Activated T-cell treated with anti-CD3 and anti-CD28 coated beads, Interleukin-2, amount 50 U/mL, for 72 hours (primary cell): ENCODE measurements around the gene KRT84. TPM values are rescaled to one million over a fixed set of nuclear protein-coding genes. Genes with fewer than 3 reads are reported as not detected.
"Not testable (repeated sequence)": the region's sequence is repeated elsewhere in the genome, so short reads cannot be mapped to it uniquely, and the experiment has no call there.

Experiments
- ATAC-seq, 2 donors: fragments of 150-1000 bp; cut with Tn5 transposase; replicated peaks in 1 of 2; 2 replicates each; pipeline ENCODE4 v1.10.0; 2021; ENCODE audit warnings: moderate library complexity in 2 of 2, mild to moderate bottlenecking in 1 of 2
- DNase-seq, 2 donors: peaks; one replicate each; pipeline ENCODE4 v3.0.0; 2021 to 2022; ENCODE audit warnings: mixed read lengths in 1 of 2
- H3K27ac Mint-ChIP-seq: one replicate; pipeline ENCODE4 v1.8.0; 2022; ENCODE audit warnings: mild to moderate bottlenecking, moderate library complexity, mixed read lengths
- H3K27me3 Mint-ChIP-seq: one replicate; pipeline ENCODE4 v1.8.0; 2022; ENCODE audit warnings: low read depth, mixed read lengths
- H3K36me3 Mint-ChIP-seq, 2 donors: one replicate each; pipeline ENCODE4 v1.8.0; 2022; ENCODE audit warnings: mixed read lengths in 2 of 2, mild to moderate bottlenecking in 1 of 2; ENCODE audit not compliant: insufficient read depth in 2 of 2
- H3K4me1 Mint-ChIP-seq: one replicate; pipeline ENCODE4 v1.8.0; 2022; ENCODE audit warnings: low read depth, mixed read lengths
- H3K4me3 Mint-ChIP-seq, 2 donors: one replicate each; pipeline ENCODE4 v1.8.0; 2022; ENCODE audit warnings: mild to moderate bottlenecking in 2 of 2, mixed read lengths in 2 of 2, moderate library complexity in 2 of 2
- H3K9me3 Mint-ChIP-seq, 2 donors: one replicate each; pipeline ENCODE4 v1.8.0; 2022; ENCODE audit warnings: mixed read lengths in 2 of 2
- total RNA-seq, 2 donors: library from RNA; stranded (reverse); gene quantifications; one replicate each; pipeline ENCODE4 v1.2.3, GENCODE V29; 2022

Gene KRT84
- total RNA-seq, 2 donors from 2014 or later, result not detected

GRCh38 chr12:52349196-52349595 lies 36.3 kb downstream of the KRT84 start:
- ATAC-seq (no peak), DNase-seq (no peak)
- no peak overlapping the region for H3K4me3 Mint-ChIP-seq
- no peaks in the 10 kb centered on the region for H3K36me3 Mint-ChIP-seq
- peaks cover 6% of the 10 kb centered on the region for H3K4me1 Mint-ChIP-seq
- H3K27ac Mint-ChIP-seq, result no peak overlapping the region
- no peaks in the 10 kb centered on the region for H3K27me3 Mint-ChIP-seq
- H3K9me3 Mint-ChIP-seq, result no peaks in the 10 kb centered on the region

- H3K9me3 Mint-ChIP-seq, result no peaks in the 10 kb centered on the region
- no peaks in the 10 kb centered on the region for H3K36me3 Mint-ChIP-seq
- no peak overlapping the region for H3K27ac Mint-ChIP-seq
- H3K4me1 Mint-ChIP-seq, result peaks cover 6% of the 10 kb centered on the region
- ATAC-seq (no peak), DNase-seq (no peak)
- H3K4me3 Mint-ChIP-seq, result no peak overlapping the region
- no peaks in the 10 kb centered on the region for H3K27me3 Mint-ChIP-seq
These were observed 37.6 kb downstream of the KRT84 start for GRCh38 chr12:52347551-52348510.

DNA sequence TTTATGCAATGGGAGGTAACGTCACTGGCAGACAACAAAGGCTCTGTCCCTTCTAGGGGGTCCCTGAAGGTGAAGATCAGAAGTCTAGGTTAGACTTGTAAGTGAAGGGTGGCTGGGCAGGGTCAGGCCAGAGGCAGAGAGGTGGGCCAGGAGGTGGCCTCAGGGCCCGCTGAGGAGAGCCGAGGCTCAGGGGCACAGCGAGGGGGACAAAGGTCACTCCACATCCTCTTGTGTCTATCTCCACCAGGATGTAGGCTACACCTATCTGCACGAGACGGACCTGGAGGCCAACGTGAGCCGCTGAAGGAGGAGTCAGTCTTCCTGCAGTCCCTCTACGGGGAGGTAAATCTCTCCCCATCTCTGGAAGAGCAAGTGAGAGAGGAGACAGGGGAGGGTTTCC lies 38.4 kb downstream of the KRT84 start:
- Mint-ChIP-seq H3K27me3 (no peaks in the 10 kb centered on the region), H3K36me3 (no peaks in the 10 kb centered on the region), H3K27ac (no peak overlapping the region), H3K4me3 (no peak overlapping the region), H3K9me3 (no peaks in the 10 kb centered on the region), H3K4me1 (peaks cover 6% of the 10 kb centered on the region)
- DNase-seq (no peak), ATAC-seq (no peak)

GRCh38 chr12:52346593-52346992 lies 38.9 kb downstream of the KRT84 start:
- no peak for DNase-seq
- H3K4me1 Mint-ChIP-seq, result peaks cover 2% of the 10 kb centered on the region
- H3K4me3 Mint-ChIP-seq, result no peak overlapping the region
- no peak overlapping the region for H3K27ac Mint-ChIP-seq
- H3K9me3 Mint-ChIP-seq, result no peaks in the 10 kb centered on the region
- no peak for ATAC-seq
- H3K36me3 Mint-ChIP-seq, result no peaks in the 10 kb centered on the region
- no peaks in the 10 kb centered on the region for H3K27me3 Mint-ChIP-seq

DNA sequence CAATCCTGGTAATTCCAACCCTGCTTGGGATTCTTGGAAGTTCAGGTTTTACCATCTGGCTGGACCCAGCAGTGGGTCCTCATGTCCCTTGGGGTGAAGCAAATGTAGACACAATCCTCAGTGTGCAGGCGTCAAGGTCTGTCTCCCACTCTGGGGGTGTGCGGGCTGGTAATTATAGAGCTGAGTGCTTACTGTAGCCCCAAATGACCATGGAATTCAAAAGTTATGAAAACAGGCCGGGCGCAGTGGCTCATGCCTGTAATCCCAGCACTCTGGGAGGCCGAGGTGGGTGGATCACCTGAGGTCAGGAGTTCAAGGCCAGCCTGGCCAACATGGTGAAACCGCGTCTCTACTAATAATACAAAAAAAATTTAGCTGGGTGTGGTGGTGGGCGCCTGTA lies 40.4 kb downstream of the KRT84 start:
- not testable (repeated sequence) for H3K27me3 Mint-ChIP-seq, ATAC-seq, H3K9me3 Mint-ChIP-seq, H3K4me1 Mint-ChIP-seq, H3K27ac Mint-ChIP-seq, H3K36me3 Mint-ChIP-seq, DNase-seq, H3K4me3 Mint-ChIP-seq

DNA sequence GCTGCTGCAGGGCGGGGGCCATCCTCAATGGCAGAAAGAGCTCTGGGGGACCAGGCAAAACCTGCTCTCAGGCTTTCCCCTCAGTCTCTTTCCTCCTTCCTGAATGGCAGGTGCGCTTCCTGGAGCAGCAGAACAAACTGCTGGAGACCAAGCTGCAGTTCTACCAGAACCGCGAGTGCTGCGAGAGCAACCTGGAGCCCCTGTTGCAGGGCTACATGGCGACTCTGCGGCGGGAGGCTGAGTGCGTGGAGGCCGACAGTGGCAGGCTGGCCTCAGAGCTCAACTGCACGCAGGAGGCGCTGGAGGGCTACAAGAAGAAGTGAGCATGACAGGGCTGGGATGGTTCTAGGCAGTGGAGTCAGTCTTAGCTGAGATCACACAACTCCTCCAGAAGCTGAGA lies 41.3 kb downstream of the KRT84 start:
- DNase-seq (no peak), ATAC-seq (no peak)
- H3K27me3 Mint-ChIP-seq, result no peaks in the 10 kb centered on the region
- no peak overlapping the region for H3K4me3 Mint-ChIP-seq
- no peaks in the 10 kb centered on the region for H3K9me3 Mint-ChIP-seq
- H3K36me3 Mint-ChIP-seq, result no peaks in the 10 kb centered on the region
- H3K27ac Mint-ChIP-seq, result no peak overlapping the region
- H3K4me1 Mint-ChIP-seq, result no peaks in the 10 kb centered on the region

DNA sequence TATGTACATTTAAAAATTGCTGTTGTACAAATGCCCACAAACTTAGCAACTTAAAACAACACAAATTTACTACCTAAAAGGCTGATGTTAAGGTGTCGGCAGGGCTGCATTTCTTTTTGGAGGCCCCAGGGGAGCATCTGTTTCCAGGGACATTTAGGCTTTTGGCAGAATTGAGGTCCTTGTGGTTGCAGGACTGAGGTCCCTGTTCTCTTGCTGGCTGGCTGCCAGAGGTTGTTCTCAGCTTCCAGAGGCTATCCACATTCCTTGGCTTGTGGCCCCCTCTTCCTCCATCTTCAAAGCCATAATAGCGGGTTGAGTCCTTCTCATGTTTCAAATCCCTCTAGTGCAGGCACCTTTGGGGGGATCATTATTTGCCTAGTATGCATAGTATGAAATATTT lies 41.9 kb downstream of the KRT84 start:
- no peaks in the 10 kb centered on the region for H3K9me3 Mint-ChIP-seq
- H3K36me3 Mint-ChIP-seq, result no peaks in the 10 kb centered on the region
- peaks cover 5% of the 10 kb centered on the region for H3K27me3 Mint-ChIP-seq
- no peak overlapping the region for H3K27ac Mint-ChIP-seq
- no peak overlapping the region for H3K4me3 Mint-ChIP-seq
- ATAC-seq (no peak), DNase-seq (no peak)
- no peaks in the 10 kb centered on the region for H3K4me1 Mint-ChIP-seq

GRCh38 chr12:52342781-52343490 lies 42.5 kb downstream of the KRT84 start:
- DNase-seq, result no peak
- H3K36me3 Mint-ChIP-seq, result no peaks in the 10 kb centered on the region
- no peaks in the 10 kb centered on the region for H3K4me1 Mint-ChIP-seq
- H3K4me3 Mint-ChIP-seq, result no peak overlapping the region
- H3K27ac Mint-ChIP-seq, result no peak overlapping the region
- ATAC-seq, result no peak
- no peaks in the 10 kb centered on the region for H3K9me3 Mint-ChIP-seq
- H3K27me3 Mint-ChIP-seq, result peaks cover 5% of the 10 kb centered on the region

DNA sequence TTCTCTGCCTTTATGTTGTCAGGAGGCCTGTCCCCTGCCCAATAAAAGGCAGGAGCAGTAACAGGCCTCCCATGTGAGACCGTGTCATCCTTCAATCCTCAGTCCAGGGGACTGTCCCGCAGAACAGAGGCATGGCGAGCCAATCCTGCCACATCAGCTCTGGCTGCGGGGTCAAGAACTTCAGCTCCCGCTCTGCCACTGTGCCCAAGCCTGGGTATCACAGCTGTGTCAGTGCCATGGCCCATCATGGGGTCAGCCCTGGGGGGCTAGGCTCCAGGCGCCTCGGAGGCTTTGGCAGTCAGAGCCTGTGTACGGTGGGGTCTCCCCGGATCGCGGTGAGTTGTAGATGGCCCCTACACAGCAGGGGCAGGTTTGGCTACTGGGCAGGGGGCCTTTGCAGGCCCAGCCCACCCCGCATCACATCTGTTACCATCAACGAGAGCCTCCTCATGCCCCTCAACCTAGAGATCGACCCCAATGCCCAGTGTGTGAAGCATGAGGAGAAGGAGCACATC lies 44.3 kb downstream of the KRT84 start:
- Mint-ChIP-seq H3K9me3 (peaks cover 0 to 3% of the 10 kb centered on the region in 2 donors), H3K4me1 (peaks cover 10% of the 10 kb centered on the region), H3K27ac (no peak overlapping the region), H3K27me3 (peaks cover 5% of the 10 kb centered on the region), H3K36me3 (no peaks in the 10 kb centered on the region), H3K4me3 (no peak overlapping the region)
- DNase-seq, result no peak
- ATAC-seq, result no peak

DNA sequence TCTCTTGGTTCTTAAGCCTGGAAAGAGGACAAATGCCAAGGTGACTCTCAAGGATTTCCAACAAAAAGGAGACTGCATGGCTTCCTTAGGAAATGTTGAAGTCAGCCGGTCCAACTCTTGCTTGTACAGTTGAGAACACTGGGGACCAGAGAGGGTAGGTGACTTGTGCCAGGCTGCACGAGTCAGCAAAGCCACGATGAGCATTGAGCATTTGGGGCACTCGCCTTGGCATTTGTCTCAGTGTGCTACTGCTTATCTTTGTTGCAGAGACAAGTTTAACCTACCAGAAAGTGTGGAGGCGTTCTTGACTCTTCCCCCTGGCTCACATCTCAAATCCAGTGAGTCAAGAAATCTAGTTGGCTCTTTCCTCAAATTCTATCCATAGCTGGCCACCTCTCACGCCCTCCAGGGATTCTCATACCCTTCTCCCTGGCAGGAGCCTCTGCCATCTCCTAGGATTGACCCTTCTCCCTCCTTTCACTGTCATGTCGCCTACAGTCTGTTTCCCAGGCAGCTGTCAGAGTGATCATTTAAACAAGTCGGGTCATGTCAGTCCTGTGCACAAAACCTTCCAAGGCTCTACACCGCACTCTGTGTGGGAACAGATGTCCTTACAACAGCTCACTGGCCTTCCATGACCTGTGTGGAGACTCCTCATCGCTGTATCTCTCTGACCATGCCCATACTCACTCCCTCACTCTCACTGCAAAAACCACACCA lies 47.1 kb downstream of the KRT84 start:
- H3K9me3 Mint-ChIP-seq, result peaks cover 0 to 3% of the 10 kb centered on the region in 2 donors
- DNase-seq, result no peak
- no peaks in the 10 kb centered on the region for H3K36me3 Mint-ChIP-seq
- H3K27me3 Mint-ChIP-seq, result peaks cover 6% of the 10 kb centered on the region
- H3K4me1 Mint-ChIP-seq, result peaks cover 10% of the 10 kb centered on the region
- no peak for ATAC-seq
- no peak overlapping the region for H3K27ac Mint-ChIP-seq
- H3K4me3 Mint-ChIP-seq, result no peak overlapping the region

DNA sequence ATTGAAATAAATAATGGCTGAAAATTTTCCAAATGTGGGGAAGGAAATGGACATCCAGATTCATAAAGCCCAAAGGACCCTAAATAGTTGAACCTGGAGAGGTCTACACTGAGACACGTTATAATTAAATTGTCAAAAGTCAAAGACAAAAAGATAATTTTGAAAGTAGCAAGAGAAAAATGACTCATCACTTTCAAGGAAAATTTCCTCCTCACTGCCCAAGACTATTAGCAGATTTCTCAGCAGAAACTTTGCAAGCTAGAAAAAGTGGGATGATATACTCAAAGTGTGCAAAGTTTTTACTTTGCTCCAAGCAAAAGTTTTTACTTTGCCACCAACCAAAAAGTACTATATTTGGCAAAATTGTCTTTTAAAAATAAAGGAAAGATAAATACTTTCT lies 48.4 kb downstream of the KRT84 start:
- H3K36me3 Mint-ChIP-seq, result no peaks in the 10 kb centered on the region
- H3K4me3 Mint-ChIP-seq, result no peak overlapping the region
- H3K4me1 Mint-ChIP-seq, result peaks cover 10% of the 10 kb centered on the region
- ATAC-seq (no peak), DNase-seq (no peak)
- no peak overlapping the region for H3K27ac Mint-ChIP-seq
- peaks cover 14% of the 10 kb centered on the region for H3K27me3 Mint-ChIP-seq
- peaks cover 0 to 3% of the 10 kb centered on the region in 2 donors for H3K9me3 Mint-ChIP-seq

DNA sequence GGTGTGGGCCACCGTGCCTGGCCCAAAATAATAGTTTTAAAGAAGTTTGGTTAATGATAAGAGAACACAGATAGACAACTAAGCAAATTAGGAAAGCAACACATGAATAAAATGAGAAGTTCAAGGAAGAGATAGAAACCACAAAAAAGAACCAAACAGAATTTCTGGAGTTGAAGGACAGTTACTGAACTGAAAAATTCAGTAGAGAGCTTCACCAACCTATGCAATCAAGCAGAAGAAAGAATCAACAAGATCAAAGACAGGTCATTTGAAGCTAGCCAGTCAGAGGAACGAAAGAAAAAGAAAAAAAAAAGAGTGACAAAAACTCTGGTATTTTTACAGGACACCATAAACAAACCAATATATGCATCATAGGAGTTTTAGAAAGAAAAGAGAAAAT lies 48.8 kb downstream of the KRT84 start:
- no peak for ATAC-seq
- no peak for DNase-seq
- Mint-ChIP-seq H3K4me1 (peaks cover 10% of the 10 kb centered on the region), H3K36me3 (no peaks in the 10 kb centered on the region), H3K27me3 (peaks cover 18% of the 10 kb centered on the region), H3K27ac (no peak overlapping the region), H3K4me3 (no peak overlapping the region), H3K9me3 (peaks cover 0 to 3% of the 10 kb centered on the region in 2 donors)
